Subcutaneous adipose tissue (tissue), 4 donors: ENCODE results near the gene WDR87. TPM values are rescaled to one million over a fixed set of nuclear protein-coding genes. Genes with fewer than 3 reads are reported as not detected.

Experiments used
- CTCF ChIP-seq: fragments of 450-650 bp; IDR thresholded peaks from one replicate; pipeline ENCODE4 v1.5.1; 2016; ENCODE audit warnings: low read depth, mild to moderate bottlenecking, control low read depth, antibody characterized with exemption, moderate library complexity
- total RNA-seq, 4 donors: library from RNA; depleted of rRNA; stranded (reverse); fragments of >200 nt; gene quantifications; one replicate each; pipeline ENCODE4 v1.1.0, GENCODE V29; 2016

Gene WDR87
- total RNA-seq, 4 donors from 2014 or later, result not detected

GRCh38 chr19:37938353-37938752 is 32.0 kb upstream of the WDR87 start:
- no peak for TF ChIP-seq CTCF

GRCh38 chr19:37936886-37937285 is 30.5 kb upstream of the WDR87 start:
- no peak for TF ChIP-seq CTCF

- no peak for TF ChIP-seq CTCF
These were observed 29.8 kb upstream of the WDR87 start for GRCh38 chr19:37936166-37936565.

GRCh38 chr19:37935341-37935740 is 28.9 kb upstream of the WDR87 start:
- TF ChIP-seq CTCF, result no peak

GRCh38 chr19:37933937-37934358 is 27.6 kb upstream of the WDR87 start:
- TF ChIP-seq CTCF, result no peak

GRCh38 chr19:37932985-37933936 is 26.9 kb upstream of the WDR87 start:
- TF ChIP-seq CTCF, result no peak

GRCh38 chr19:37931881-37932655 is 25.7 kb upstream of the WDR87 start:
- no peak for TF ChIP-seq CTCF
